Measurements from ENCODE around the gene DTD1.
"Not testable (repeated sequence)": the region's sequence is repeated elsewhere in the genome, so short reads cannot be mapped to it uniquely, and the experiment has no call there.

Gene DTD1

DNA sequence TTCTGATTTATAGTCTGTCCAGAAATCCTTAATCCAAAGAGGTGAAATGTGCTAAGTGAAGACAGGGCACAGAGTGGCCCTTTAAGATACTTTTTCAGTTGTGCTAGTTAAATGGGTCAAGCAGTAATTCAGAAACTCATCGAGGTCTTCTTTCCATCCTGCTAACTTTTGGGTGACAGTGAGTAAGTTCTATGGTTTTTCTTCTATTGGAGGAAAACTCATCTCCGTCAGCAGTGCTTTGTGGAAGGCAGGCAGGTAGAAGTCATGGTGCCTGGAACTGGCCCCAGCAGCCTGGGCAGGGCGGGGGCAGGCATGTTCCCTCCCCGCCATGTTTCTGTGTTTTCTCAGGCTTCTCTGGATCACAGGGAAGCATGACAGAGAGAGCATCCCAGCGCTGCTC is 159.2 kb downstream of the DTD1 start:
- DNase-seq: no peak

DNA sequence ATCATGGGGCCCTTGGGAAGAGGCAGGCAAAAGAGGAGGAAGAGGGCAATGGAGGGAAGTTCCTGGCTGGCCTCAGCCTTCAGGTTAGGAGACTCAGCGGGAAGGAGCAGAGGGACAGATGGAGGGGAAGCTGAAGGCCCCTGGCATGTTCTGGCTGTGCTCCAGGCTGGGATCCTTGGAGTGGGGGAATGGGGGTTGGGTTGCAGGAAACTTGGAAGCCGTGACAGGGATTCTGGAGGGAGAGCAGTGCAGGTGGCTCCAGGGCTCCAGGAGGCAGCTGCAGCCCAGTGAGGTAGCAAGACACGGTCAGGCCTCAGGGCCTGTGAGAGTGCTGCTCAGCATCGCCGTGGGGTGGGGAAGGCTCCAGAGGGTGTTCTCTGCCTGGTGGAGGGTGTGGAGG is 161.1 kb downstream of the DTD1 start:
- no peak for DNase-seq

DNA sequence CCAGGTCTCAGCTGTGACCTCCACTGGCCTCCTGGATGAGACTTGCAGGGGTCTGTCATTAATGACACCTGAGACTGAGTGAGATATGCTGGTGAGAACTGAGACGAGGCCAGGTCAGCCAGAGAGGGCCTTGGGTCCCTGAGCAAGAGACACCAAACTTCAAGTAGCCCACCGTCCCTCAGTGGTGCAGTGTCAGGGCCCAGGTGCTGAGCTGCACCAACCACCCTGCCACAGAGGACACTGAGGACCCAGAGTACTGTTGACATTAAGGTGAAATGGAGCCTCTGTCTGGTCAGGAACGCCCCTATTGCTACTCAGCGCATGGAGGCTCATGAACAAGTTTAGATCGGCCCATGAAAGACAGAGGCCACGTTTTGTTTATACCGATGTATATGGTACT is 161.7 kb downstream of the DTD1 start:
- DNase-seq: no peak

DNA sequence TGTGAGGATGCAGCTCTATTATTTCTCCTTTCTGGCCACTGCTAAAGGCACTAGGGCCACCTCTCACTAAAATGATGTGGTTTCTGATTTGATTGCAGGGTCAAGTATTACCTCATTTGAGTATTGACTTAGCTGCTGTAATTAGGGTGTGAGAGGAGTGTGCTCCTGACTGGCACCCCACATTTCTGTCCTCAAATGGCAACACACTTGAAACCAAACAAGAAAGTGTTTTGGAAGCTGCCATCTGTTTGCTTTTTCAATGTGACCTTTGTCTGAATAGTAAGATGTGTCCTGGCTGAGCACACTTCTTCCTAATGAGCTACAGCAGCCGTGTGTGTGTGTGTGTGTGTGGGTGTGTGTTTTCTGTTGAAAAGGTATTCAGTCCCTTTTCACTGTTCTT is 162.9 kb downstream of the DTD1 start:
- no peak for DNase-seq

DNA sequence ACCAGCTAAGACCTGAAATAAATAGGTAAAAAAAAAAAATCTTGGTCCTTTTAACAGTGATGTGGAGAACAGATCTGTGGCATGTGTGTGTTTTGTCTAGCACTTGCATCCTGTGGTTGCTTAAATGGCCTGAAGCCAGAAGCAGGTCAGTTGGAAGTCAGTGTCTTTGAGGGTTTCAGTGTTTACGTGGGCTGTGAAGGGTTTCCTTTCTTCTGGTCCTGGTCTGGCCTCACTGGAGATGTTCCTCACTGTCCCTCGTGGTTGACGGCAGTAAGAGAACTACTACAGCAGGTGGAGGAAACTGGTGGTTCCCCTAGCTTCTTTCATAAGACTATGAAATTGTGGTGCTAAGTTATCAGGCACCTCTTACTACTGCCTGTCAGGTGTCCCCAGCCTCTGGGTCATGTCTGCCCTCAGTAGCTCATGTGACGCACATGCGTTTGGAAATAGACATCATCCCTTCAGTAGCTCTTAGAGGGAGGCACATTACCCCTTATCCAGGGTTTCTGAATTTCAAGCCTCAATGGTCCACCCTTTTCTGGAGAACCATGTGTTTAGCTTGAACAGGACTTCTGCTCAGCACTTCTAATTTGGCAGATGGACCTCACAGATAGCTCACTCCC is 166.3 kb downstream of the DTD1 start:
- DNase-seq: no peak

DNA sequence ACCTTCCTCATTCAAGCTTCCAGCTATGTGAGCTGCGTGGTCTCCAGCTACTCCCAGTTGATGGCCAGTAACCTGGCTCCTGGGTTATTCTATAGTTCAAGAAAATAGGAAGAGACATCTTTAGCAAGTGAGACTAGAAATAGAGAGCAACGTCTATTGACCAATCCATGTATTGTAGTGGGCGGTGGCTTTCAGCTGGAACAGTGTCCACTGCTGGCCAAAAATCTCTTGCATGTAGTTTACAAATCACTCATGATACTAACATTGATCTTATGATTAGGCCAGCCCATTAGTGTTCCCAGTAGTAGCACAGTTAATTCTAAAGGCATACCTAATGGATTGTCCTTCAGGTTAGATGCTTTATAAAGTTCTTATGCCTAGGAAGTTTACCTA is 166.8 kb downstream of the DTD1 start:
- DNase-seq: no peak

DNA sequence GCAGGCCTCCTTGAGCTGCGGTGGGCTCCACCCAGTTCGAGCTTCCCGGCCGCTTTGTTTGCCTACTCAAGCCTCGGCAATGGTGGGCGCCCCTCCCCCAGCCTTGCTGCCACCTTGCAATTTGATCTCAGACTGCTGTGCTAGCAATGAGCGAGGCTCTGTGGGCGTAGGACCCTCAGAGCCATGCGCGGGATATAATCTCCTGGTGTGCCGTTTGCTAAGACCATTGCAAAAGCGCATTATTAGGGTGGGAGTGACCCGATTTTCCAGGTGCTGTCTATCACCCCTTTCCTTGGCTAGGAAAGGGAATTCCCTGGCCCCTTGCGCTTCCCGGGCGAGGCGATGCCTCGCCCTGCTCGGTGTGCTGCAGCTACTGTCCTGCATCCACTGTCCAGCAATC is 173.0 kb downstream of the DTD1 start:
- not testable (repeated sequence) for DNase-seq

DNA sequence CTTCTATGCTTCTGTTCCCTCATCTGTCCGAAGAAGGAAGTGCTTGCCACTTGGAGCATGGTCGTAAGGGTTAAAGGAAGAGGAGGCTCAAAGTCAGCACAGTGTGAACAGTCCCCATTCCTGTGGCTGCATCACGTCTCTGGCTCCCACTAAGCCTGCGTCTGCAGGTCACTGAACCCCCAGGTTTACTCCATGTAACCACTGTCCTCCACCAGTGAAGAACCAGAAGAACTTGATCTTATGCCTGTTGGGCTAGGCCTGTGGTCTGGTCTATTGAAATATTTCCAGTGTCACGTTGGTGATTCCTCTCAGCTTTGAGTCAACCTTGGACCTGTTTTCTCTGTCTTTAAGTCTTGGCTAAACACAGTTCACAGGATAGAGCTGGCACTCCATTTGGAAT is 179.8 kb downstream of the DTD1 start:
- no peak for DNase-seq

DNA sequence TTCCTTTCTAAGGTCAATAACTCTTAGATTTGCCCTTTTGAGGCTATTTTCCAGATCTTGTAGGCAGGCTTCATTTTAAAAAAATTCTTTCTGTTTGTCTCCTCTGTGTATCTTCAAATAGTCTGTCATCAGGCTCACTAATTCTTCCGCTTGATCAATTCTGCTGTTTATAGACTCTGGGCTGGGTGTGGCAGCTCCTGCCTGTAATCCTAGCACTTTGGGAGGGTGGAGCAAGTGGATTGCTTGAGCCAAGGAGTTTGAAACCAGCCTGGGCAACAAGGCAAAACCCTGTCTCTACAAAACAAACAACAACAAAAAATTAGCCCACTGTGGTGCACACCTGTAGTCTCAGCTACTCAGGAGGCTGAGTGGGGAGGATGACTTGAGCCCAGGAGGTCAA is 185.7 kb downstream of the DTD1 start:
- DNase-seq: no peak

DNA sequence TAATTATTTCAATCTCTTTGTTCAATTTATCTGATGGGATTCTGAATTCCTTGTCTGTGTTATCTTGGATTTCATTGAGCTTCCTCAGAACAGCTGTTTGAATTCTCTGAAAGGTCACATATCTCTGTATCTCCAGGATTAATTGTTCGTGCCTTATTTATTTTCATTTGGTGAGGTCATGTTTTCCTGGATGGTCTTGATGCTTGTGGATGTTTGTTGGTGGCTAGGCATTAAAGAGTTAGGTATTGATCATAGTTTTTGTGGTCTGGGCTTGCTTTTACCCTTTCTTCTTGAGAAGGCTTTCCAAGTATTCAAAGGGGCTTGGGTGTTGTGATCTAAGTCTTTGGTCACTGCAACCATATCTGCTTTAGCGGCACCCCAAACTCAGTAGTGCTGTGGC is 186.4 kb downstream of the DTD1 start:
- no peak for DNase-seq

DNA sequence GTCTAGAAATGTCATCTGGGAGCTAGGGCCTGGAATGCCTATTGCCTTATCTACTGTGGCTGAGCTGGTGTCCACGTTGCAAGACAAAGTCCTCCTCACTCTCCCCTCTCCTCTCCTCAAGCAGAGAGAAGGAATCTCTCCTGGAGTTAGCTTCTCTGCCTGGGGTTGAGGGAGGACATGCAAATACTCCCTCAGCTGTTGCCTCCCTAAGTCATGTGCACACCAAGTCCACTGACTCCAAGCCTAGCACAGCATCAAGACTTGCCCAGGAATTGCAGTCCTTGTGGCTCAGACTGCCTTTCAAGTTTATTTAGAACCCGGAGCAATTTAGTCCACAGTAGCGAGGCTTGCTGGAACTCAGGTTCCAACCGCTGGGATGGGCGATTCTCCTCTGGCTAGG is 187.8 kb downstream of the DTD1 start:
- no peak for DNase-seq

DNA sequence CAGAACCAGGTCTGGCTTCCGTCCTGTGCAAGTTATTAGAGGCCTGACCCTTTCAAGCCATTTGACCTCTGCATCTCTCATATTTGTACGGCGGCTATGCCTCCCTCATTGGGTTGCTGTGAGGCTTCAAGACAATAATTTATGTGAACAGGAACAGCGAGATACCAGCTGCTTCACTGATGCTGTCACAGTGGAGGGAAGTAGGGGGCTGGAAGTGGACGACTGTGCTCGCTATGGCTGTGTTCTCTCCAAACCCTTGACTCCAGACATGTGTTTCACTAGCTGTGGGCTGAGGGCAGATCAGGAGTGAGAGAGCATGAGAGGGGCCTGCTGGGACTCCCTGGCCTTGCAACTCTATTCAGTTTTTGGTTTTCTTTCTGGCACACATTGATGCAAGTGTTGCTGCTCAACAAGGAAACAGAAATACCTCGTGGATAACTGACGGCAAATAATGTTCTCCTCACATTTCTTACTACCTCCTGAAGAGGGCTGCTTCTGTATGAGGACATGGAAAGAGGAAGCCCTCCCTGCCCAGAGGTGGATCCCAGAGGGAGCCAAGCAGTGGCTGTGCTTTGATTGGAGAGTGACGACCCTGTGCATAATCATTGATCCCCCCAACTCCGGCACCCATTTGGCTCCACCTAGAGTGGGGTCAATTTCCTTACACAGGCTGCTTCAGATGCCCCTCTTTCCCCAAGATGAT is 191.0 kb downstream of the DTD1 start:
- no peak for DNase-seq

DNA sequence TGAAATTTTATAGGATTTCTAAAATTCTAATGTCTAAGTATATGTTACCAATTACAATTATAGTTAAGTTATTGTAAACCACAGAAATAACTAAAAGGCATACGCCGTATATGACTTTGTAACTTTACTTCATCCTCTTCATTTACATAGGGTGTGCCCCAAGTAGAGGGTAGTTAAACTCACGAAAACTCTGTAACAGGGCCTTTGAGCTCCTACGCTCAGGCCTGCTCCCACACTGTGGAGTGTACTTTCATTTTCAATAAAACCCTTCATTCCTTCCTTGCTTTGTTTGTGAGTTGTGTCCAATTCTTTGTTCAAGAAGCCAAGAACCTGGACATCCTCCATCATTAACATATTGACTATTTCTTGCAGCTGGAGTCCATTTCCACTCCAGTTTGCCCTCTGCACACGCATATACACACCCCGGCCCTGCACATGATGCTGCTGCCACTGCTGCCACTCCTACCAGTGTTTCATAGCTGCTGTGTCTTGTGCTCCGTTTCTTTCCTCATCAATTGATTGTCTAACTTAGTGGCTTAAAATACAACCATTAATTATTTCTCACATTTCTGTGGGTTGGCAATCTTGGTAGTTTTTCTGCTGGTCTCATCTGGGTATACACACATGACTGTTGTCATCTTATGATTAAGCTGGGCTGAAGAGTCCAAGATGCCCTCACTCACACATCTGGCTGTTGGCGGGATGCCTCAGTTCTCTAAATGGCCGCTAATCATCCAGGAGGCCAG is 192.7 kb downstream of the DTD1 start:
- DNase-seq: no peak

DNA sequence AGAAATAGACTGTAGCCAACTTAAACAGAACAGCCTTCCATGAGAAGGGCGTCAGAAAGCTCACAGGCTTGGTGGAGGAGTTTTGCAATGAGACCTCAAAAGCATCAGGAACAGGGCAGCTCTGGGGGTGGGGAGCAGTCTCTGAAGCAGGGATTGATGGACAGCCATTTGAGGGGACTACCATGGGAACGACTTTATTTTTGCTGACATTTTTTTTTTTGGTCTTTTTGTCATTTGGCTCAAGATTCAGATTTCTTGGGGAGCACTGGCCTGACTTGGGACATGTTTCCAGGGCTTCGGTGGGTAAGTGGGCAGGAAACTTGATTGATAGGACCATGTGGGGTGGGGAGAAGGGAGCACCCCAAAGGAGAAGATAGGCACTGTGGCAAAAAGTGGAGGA is 193.7 kb downstream of the DTD1 start:
- no peak for DNase-seq

DNA sequence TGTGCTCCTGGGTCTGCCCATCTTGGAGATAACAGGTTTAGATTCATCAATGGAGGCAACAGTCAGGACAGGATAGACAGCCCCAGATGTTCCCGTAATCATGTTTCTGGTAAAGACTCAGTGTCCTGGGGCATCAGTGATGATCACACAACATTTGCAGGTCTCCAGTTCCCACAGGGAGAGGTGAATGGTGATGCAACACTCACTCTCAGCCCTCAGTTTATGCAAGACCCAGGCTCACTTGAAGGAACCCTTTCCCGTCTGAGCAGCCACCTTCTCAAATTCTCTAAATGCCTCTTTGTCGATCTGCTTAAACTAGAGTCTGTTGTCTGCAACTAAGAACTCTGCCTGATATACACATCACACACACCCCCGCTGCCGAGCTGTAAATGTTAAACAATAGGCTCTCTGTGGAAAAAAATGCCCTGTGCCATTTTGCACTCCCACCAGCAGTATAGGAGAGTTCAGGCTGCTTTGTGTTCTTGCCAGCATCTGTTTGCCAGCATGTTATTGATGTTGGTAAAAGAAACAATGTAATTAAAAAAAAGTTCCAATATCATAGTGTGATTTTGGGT is 195.6 kb downstream of the DTD1 start:
- no peak for DNase-seq

DNA sequence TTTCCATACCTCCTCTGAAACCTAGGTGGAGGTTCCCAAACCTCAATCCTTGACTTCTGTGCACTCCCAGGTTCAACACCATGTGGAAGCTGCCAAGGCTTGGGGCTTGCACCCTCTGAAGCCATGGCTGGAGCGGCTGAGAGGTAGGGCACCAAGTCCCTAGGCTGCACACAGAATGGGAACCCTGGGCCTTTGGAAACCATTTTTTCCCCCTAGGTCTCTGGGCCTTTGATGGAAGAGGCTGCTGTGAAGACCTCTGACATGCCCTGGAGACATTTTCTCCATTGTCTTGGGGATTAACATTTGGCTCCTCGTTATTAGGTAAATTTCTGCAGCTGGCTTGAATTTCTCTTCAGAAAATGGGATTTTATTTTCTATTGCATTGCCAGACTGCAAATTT is 199.2 kb downstream of the DTD1 start:
- not testable (repeated sequence) for DNase-seq

DNA sequence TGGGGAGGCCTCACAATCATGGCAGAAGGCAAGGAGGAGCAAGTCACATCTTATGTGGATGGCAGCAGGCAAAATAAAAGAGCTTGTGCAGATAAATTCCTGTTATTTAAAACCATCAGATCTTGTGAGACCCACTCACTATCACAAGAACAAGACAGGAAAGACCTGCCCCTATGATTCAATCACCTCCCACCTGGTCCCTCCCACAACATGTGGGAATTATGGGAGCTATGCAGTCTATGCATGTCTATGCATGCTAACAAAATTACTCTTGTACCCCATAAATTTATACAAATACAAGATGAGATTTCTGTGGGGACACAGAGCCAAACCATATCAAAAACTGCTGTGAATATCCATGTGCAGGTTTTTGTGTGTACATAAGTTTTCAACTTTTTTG is 200.2 kb downstream of the DTD1 start:
- DNase-seq: no peak

DNA sequence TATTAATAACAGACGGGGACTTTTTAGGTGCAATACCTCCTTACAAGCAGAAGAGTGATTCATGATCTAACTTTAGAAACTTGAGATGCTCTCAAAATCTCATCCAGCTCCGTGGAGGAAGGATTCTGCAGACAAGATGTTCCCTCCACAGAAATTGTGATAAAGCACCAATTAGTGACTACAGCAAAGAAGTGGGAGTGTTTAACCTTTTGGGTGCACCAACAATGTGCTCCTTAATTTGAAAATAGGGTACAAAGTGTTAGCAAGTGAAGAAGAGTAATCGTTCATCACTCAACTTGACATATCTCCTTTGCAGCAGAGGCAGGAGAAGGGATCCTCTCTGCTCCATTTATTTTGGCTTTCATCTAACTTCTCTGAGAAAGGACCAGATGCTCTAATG is 202.9 kb downstream of the DTD1 start:
- no peak for DNase-seq

DNA sequence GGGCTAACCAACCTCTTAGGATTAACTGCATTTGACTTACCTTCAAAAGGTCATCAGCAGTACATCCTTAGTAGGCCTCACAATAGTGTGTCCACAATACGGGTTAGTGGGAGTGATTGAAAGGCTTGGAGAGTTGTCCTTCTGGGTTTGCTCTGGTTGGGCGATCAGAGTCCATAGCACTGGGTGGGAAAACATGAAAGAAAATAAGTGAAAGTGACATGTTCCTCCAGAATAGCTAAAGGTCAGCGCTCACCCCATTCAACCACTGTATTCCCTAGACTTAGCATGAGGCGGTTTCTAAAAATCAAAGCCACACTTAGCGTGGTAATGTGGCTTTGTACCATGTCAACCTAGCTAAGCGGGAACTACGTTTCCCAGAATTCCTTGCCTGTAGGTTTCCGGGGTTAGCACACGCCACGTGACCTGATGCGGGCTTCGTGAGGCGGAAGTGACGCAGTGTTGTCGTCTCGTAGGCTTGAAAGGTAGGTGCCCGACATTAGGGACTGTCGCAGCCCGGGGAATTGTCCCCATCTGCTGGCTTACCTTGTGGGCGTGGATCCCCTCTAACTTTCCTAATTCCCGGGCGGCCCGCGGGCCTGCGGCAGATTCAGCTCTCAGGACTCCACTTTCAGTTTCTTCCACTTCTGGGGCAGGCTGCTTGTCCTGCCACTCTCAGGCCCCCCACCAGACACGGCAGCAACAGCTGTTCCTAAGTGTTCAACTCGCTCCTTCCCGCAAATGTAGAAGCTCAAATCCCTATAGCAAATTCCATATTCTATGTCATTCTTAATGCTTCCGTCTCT is 206.0 kb downstream of the DTD1 start:
- peak; percentile 91 for DNase-seq

DNA sequence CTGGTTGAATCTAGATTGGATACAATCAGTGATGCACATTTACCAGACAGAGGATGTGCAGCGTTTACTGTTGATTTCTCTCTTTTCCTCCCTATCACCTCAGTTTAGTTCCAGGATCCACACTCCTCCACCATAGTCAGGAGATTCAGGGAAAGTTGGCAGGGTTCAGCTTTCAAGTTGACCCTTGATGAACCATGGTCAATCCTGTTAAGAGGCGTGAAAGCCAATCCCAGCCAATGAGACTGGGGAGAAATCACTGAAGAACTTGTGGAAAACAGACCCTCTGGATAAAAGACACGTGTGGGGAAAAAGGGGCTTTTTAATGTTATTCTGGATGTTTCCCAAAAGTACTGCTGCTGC is 206.6 kb downstream of the DTD1 start:
- no peak for DNase-seq

DNA sequence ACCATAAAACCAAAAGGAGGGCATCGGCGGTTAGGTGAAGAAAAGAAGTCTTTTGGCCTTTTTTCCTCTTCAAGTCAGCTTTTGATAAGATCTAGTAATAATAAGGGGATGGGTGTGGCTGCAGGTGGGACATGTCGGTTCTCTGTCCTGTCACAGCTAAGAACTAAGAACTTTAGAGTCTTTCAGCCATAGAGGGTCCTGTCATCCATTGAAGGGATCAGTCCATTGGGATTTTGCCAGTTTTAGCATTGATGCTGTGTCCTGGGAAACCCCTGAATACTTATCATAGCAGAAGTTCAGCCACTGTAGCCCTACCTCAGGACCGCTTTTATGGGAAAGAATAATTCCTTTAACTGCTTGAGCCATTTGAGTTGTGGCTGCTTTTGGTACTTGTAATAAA is 207.5 kb downstream of the DTD1 start:
- no peak for DNase-seq

DNA sequence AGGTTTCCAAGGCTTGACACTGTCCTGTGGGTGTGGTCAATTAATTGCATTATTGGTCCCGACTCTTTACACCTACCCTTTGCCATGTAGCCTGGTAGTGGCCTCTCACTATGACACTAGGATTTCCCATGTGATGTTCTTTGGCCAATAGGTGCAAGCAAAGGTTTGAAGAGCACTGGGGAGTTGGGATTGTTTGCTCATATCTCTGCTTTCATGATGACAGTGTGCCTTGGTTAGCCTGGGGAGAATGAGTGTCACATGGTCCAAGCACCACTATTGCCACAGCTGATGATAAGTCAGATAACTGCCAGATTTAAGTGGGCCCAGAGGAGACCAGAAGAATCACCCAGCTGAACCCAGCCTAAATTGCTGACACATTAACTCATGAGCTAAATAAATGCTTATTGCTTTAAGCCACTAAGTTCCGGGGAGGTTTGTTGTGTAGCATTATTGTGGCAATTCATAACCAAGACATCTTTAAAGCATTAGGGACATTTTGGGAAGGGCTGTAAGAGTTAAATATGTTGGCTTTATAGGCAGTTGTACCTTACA is 208.5 kb downstream of the DTD1 start:
- DNase-seq: no peak

DNA sequence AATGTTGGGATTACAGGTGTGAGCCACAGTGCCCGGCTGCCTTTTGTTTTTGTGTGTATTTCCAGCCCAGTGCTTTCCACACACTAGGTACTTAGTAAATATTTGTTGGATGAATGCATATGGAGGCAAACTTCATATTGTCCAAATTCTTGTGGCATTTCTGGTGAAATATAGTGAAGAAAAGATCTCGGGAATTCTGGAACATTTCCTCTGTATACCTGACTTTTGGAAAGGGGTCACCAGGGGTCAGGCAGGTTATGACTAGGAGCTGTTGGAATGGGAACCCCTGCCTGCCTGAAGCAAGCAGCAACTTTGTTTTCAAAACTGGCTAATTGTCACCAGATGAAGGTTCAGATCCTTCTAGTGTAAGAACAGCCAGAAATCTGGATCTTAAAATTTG is 213.7 kb downstream of the DTD1 start:
- DNase-seq: no peak

Measured in right hindlimb (tissue), 1 donor.